ENCODE measurements around the gene CAMLG.

Gene CAMLG

GRCh38 chr5:134791580-134791979 is 53.2 kb downstream of the CAMLG start:
- TF ChIP-seq CTCF (IDR thresholded peaks at IDR 0.05), result no peak

GRCh38 chr5:134792286-134792685 is 53.9 kb downstream of the CAMLG start:
- TF ChIP-seq CTCF (IDR thresholded peaks at IDR 0.05), result no peak

GRCh38 chr5:134793111-134793510 is 54.8 kb downstream of the CAMLG start:
- TF ChIP-seq CTCF (IDR thresholded peaks at IDR 0.05), result no peak

- TF ChIP-seq CTCF (IDR thresholded peaks at IDR 0.05), result no peak
Observed at GRCh38 chr5:134794082-134794481, 55.7 kb downstream of the CAMLG start.

- no peak for TF ChIP-seq CTCF (IDR thresholded peaks at IDR 0.05)
Observed at GRCh38 chr5:134794819-134795218, 56.5 kb downstream of the CAMLG start.

GRCh38 chr5:134798468-134798867 is 60.1 kb downstream of the CAMLG start:
- TF ChIP-seq CTCF (IDR thresholded peaks at IDR 0.05), result no peak

Measured in LNCAP (cell line).